Testis (tissue), 2 donors: Measurements from ENCODE around the gene MTARC1.

Experiments
- POLR2A ChIP-seq: fragments of 450-650 bp; IDR thresholded peaks from one replicate; pipeline ENCODE4 v1.6.1; 2017; ENCODE audit warnings: antibody characterized with exemption, mild to moderate bottlenecking, moderate library complexity
- TF ChIP-seq, protein P1 (sequence below), 3 experiments: fragments of 450-650 bp in 2 of 3; fragments of 200-600 bp in 1 of 3; sonication (generic) in 1 of 3; IDR thresholded peaks; one replicate each; pipeline ENCODE4 v1.5.1; 2016 to 2019; ENCODE audit warnings: antibody characterized with exemption in 3 of 3, mild to moderate bottlenecking in 2 of 3, moderate library complexity in 1 of 3

DNA sequence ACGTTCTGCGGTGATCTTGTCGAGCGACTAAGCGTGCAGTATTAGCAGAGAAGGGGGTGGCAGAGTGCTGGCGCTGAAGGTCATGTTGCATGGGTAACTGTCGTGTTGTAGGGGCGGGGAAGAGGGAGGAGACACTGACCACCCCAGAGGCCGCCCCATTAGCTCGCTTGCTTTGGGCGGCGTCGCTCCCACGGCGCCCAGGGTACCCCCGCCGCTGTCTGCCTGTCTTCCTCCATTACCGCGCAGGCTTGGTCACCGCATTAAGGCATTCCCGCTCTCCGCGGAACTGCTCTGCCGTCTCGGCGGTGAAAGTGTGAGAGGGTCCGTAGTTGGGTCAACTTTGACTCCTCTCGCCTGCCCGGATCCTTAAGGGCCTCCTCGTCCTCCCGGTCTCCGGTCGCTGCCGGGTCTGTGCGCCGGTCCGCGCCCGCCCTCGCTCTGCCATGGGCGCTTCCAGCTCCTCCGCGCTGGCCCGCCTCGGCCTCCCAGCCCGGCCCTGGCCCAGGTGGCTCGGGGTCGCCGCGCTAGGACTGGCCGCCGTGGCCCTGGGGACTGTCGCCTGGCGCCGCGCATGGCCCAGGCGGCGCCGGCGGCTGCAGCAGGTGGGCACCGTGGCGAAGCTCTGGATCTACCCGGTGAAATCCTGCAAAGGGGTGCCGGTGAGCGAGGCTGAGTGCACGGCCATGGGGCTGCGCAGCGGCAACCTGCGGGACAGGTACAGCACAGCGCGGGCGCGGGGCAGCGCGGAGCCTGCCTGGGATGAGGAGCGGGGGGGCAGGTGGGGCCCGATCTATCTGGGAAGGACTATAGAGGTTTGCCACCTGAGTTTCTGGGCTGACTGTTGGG, 38.4 kb upstream of the MTARC1 start, which contains the start of gene MTARC2:
- TF ChIP-seq, protein P1, sequence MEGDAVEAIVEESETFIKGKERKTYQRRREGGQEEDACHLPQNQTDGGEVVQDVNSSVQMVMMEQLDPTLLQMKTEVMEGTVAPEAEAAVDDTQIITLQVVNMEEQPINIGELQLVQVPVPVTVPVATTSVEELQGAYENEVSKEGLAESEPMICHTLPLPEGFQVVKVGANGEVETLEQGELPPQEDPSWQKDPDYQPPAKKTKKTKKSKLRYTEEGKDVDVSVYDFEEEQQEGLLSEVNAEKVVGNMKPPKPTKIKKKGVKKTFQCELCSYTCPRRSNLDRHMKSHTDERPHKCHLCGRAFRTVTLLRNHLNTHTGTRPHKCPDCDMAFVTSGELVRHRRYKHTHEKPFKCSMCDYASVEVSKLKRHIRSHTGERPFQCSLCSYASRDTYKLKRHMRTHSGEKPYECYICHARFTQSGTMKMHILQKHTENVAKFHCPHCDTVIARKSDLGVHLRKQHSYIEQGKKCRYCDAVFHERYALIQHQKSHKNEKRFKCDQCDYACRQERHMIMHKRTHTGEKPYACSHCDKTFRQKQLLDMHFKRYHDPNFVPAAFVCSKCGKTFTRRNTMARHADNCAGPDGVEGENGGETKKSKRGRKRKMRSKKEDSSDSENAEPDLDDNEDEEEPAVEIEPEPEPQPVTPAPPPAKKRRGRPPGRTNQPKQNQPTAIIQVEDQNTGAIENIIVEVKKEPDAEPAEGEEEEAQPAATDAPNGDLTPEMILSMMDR (IDR thresholded peaks at IDR 0.05) = no peak
- no peak for TF ChIP-seq POLR2A
